ENCODE data around the gene STARD3.

STARD3 gene

DNA sequence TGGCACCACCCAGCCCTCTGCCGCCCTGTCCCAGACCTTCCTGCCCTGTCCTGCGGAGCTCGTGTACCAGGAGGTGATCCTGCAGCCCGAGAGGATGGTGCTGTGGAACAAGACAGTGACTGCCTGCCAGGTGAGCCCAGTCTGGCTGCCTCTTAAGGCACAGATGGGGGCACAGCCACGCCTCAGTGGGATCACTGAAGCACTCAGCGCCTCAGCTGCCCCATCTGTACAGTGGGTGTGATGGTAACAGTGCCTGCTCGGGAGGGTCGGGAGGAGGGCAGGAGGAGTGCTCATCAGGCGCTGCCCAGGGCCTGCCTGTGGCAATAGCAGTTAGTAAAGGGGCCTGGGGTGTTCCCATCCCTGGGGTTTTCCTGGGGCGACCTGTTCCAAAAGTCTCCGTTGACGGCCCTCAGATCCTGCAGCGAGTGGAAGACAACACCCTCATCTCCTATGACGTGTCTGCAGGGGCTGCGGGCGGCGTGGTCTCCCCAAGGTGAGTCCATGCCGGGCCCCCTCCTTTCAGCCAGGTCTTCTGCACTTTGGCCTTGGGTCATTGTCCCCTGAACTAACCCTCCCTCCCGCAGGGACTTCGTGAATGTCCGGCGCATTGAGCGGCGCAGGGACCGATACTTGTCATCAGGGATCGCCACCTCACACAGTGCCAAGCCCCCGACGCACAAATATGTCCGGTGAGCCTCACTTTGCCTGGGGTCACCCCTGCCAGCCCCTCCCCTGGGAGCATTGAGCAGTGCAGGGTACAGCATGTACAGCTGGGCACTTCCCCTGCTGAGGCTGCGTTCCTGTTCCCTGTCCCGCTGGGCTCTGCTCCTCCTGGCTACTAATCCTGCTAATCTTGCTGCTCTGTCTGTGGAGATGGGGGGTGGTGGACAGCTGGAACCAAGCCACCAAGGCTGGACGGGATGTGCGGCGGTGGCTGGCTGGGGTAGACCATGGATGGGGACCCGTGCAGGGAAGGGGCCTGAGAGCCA lies 23.7 kb downstream of the STARD3 start:
- no peak for DNase-seq

DNA sequence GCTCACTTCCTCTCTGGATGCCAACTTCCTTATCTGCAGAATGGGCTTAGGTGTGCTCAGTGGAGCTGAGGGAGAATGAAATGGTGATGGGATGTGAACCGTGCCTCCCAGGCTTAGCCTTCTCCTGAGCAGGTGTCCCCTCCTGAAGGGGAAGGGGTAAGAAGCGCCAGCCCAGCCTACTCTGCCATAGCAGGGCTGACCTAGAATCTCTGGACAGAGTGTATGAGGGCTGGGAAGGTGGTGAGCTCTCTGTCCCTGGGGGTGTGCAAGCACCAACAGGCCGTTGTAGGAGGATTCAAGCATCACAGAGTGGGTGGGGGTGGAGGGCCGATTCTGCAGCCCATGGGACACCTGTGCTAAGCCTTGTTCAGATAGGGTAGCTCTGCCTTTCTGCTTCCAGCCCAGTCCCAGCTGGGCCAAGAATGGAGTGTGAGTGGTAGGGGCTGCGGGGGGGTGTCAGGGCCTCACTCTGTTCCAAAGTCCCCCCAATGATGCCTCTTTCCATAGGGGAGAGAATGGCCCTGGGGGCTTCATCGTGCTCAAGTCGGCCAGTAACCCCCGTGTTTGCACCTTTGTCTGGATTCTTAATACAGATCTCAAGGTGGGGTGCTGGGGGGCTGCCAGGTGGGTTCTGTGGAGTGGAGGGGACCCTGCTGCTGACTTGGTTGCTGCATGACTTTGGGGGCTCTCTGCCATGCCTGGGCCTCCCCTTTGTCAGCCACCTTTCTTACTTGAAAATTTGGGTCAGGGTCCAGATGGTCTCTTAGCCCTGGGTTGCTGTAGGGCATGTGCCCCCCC lies 25.0 kb downstream of the STARD3 start:
- no peak for DNase-seq

DNA sequence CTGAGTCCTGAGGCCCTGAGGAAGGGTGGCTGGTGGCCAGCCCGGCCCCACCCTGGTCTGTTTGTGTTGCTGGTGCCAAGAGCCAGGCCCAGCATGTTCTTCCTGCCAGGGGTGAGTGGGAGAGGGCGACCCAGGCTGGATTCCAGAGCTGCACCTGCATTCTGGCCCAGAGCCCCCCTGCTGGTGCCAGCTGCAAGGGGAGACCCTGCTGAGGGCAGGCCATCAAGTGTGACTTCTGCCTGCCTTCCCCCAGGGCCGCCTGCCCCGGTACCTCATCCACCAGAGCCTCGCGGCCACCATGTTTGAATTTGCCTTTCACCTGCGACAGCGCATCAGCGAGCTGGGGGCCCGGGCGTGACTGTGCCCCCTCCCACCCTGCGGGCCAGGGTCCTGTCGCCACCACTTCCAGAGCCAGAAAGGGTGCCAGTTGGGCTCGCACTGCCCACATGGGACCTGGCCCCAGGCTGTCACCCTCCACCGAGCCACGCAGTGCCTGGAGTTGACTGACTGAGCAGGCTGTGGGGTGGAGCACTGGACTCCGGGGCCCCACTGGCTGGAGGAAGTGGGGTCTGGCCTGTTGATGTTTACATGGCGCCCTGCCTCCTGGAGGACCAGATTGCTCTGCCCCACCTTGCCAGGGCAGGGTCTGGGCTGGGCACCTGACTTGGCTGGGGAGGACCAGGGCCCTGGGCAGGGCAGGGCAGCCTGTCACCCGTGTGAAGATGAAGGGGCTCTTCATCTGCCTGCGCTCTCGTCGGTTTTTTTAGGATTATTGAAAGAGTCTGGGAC lies 25.8 kb downstream of the STARD3 start:
- no peak for DNase-seq

DNA sequence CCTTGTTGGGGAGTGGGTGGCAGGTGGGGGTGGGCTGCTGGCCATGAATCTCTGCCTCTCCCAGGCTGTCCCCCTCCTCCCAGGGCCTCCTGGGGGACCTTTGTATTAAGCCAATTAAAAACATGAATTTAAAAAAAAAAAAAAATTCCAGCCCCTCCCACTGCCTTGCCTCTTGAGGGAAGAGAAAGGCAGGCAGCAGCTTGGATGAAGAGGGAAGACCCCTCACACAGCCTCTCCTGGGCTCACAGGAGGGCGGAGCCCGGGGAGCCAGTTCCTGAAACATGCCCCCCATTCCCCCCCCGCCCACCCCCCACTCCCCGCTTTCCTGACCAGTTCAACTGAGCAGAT lies 26.4 kb downstream of the STARD3 start:
- DNase-seq = no peak

DNA sequence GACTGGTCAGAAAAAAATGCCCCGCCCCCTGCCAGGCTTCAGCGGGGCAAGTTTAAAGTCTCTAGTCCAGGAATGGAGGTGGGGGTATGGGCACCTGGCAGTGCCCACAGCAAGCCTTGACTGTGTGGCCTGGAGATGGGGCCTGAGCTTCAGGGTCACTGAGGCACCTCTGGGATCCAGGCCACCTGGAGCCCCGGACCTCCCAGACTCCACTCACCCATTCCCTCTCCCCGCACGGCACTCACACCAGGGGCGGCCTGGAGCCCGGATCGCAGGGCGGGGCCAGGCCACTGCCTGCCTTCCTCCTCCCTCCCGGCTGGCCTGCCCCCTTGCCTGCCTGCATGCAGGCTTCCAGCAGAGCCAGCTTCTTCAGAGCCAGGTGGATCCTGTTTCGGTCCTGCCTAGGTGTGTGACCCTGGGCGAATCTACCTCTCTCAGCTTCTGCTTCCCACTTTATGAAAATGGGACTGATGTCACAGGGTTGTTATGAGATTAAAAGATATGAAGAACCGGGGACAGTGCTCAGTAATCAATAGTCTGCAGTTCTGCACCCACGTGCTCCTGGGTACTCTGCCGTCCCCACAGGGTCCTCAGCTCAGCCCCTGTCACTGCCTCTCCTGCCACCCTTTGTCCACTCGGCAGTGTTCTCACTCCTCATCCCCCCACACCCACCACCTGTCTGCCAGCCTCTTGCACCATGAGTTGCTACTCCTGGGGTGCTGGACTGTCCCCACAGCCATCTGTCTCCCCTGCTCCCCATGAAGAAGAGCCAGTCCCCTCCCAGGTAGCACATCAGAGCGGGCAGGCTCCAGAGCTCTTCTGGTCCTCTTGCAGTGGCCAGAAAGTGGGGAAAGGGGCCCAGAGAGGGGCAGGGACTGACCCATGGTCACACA lies 27.0 kb downstream of the STARD3 start:
- no peak for DNase-seq

DNA sequence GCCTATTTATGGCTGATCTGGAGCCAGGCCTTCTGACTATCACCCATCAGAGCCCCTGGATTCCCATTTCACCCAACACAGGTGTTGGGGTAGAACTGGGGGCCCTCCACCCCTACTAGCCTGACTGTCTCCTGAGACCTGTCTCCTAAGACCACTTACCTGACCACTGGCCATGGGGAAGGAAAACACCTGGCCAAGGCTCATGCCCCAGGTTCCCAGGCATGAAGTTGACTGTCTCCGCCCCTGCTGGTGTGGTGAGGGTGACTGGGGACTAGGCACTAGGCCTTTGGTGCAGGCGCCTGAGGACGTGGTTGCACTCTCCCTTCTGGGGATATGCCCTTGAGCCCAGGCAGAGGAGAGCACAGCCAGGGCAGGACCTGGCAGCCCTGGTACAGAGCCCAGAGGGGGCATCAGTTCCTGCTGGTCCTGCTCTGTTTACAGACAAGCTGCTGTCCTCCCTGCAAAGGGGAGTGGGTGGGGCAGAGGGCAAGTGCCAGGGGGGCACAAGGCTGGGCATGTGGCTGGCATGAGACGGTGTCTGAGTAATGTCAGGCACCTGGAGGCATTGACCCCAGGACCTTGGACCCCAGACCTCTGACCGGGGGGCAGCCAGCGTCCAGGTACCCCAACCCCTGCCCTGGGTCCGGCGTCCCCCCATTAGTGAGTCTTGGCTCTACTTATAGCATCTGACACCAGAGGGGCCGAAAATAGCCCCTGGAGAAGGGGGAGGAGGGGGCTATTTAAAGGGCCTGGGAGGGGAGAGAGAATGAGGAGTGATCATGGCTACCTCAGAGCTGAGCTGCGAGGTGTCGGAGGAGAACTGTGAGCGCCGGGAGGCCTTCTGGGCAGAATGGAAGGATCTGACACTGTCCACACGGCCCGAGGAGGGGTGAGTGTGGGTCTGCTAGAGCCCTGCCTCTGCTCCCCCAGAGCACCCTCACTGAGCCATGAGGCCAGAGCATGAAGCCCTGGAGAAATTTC lies 27.9 kb downstream of the STARD3 start, which contains the start of gene TCAP:
Gene TCAP, plus strand, starts transcription at position 769 of the 981 bp plus-strand sequence. Its CDS starts 11 bp downstream, at position 780.
- no peak for DNase-seq

DNA sequence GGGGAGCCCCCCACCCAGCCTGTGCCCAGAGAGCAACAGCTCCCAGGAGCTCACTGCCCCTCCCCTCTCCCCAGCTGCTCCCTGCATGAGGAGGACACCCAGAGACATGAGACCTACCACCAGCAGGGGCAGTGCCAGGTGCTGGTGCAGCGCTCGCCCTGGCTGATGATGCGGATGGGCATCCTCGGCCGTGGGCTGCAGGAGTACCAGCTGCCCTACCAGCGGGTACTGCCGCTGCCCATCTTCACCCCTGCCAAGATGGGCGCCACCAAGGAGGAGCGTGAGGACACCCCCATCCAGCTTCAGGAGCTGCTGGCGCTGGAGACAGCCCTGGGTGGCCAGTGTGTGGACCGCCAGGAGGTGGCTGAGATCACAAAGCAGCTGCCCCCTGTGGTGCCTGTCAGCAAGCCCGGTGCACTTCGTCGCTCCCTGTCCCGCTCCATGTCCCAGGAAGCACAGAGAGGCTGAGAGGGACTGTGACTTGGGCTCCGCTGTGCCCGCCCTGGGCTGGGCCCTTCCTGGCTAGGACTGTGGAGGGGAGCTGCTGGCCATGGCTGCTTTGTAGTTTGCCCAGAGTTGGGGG lies 28.8 kb downstream of the STARD3 start:
- no peak for DNase-seq

DNA sequence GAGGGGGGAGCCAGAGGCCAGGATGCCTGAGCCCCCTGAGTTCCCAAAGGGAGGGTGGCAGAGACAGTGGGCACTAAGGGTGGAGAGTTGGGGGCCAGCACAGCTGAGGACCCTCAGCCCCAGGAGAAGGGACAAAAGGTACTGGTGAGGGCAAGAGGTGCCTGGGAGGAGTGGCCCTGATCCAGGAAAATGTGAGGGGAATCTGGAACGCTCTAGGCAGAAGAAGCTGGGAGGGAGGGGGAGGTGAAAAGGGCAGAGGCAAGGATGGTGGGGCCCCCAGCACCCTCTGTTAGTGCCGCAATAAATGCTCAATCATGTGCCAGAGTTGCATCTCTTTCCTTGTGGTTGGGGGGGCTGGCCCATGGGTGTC lies 29.3 kb downstream of the STARD3 start:
- DNase-seq = no peak

DNA sequence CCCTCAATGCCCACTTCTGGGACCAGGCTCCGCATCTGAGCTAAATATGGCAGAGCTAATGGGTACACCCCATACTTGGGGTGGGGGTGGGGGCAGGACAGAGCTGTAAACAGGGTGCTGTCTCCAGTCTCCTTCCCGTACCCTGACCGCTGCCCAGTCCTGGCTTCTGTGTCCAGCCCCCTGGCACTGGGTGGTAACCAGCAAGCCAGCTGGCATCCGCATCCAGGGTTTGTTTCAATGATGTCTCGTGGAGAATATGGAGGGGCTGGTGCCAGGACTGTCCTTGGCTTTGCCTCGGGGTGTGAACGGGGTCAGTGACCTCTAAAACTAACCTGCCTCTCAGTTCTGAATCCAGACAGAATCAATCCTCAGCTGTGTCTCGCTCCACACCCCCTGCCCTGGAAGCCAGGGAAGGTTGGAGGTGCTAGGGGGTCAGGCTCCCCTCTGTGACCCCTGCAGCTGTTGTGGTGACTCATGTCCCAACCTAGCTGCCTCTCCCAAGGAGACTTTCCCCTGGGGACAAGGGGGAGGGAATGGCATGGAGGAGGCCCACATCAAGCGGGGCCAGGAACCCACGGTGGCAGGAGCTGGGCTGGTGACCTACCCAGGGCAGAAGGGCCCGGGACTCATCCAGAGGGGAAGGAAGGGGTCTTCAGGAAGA lies 29.8 kb downstream of the STARD3 start:
- DNase-seq = no peak

DNA sequence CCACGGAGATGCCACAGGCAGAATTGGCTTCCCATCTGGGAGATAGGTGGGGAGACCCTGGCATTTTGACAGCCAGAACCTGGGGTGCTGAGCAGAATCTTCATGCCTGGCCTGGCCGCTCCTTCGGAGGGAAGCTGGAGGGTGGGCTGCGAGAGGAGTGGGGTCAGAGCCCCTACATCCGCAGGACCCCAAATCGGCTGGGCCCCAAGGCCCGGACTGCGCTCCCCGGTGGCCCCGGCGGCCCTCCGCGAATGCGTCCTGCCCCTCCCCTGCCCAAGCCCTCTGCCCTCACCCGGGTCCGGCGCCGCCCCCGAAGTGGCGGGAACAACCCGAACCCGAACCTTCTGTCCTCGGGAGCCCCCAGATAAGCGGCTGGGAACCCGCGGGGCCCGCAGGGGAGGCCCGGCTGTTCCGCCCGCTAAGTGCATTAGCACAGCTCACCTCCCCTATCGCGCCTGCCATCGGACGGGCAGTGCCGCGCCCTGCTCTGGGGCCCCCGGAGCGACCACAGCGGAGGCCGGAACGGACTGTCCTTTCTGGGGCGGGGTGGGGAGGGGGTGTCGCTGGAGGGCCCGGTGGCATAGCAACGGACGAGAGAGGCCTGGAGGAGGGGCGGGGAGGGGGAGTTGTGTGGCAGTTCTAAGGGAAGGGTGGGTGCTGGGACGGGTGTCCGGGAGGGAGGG lies 30.5 kb downstream of the STARD3 start:
- DNase-seq = no peak

DNA sequence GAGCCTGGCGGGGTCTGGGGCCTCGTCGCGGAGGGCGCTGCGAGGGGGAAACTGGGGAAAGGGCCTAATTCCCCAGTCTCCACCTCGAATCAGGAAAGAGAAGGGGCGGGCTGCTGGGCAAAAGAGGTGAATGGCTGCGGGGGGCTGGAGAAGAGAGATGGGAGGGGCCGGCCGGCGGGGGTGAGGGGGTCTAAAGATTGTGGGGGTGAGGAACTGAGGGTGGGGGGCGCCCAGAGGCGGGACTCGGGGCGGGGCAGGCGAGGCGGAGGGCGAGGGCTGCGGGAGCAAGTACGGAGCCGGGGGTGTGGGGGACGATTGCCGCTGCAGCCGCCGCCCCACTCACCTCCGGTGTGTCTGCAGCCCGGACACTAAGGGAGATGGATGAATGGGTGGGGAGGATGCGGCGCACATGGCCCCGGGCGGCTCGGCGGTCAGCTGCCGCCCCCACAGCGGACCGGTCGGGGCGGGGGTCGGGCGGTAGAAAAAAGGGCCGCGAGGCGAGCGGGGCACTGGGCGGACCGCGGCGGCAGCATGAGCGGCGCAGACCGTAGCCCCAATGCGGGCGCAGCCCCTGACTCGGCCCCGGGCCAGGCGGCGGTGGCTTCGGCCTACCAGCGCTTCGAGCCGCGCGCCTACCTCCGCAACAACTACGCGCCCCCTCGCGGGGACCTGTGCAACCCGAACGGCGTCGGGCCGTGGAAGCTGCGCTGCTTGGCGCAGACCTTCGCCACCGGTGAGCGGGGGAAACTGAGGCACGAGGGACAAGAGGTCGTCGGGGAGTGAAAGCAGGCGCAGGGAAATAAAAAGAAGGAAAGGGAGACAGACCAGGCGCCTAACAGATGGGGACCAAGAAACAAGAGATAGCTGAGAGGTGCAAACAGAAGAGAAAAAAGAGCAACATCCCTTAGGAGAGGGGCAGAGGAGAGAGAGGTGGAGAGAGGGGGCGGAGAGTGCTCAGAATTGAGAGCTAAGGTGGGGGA lies 31.3 kb downstream of the STARD3 start, which contains the start of gene PNMT:
Gene PNMT, plus strand, starts transcription at position 509 of the 980 bp plus-strand sequence. Its CDS starts 23 bp downstream, at position 532.
- DNase-seq = peak; percentile 63

DNA sequence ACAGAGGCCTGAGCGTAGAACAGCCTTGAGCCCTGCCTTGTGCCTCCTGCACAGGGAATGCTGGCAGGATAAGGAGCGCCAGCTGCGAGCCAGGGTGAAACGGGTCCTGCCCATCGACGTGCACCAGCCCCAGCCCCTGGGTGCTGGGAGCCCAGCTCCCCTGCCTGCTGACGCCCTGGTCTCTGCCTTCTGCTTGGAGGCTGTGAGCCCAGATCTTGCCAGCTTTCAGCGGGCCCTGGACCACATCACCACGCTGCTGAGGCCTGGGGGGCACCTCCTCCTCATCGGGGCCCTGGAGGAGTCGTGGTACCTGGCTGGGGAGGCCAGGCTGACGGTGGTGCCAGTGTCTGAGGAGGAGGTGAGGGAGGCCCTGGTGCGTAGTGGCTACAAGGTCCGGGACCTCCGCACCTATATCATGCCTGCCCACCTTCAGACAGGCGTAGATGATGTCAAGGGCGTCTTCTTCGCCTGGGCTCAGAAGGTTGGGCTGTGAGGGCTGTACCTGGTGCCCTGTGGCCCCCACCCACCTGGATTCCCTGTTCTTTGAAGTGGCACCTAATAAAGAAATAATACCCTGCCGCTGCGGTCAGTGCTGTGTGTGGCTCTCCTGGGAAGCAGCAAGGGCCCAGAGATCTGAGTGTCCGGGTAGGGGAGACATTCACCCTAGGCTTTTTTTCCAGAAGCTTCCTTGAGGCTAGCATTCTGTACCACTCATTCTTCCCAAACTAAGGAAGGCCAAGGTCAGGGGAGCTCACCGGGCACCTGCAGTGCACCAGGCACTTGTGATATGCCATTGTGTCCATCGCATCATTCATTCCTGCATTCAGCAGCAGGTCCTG lies 33.2 kb downstream of the STARD3 start:
- no peak for DNase-seq

DNA sequence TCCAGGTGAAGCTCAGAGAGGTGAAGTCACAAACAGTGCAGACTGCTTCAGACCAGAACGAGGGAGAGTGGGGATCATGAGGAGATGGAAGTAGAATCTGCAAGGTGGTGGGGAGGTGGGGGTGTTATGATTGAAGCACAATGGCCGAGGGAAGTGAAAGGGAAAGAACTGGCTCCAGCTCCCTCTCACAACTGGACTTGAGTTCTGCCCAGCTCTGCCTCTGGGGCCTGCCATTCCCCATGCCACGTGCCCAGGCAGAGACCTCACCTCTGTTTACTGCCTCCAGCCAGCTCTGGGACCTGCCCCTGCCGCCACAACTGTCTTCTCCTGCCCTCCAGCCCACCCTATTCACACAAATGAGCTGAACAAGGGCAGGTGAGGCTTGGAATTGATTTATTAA lies 33.8 kb downstream of the STARD3 start:
- no peak for DNase-seq

DNA sequence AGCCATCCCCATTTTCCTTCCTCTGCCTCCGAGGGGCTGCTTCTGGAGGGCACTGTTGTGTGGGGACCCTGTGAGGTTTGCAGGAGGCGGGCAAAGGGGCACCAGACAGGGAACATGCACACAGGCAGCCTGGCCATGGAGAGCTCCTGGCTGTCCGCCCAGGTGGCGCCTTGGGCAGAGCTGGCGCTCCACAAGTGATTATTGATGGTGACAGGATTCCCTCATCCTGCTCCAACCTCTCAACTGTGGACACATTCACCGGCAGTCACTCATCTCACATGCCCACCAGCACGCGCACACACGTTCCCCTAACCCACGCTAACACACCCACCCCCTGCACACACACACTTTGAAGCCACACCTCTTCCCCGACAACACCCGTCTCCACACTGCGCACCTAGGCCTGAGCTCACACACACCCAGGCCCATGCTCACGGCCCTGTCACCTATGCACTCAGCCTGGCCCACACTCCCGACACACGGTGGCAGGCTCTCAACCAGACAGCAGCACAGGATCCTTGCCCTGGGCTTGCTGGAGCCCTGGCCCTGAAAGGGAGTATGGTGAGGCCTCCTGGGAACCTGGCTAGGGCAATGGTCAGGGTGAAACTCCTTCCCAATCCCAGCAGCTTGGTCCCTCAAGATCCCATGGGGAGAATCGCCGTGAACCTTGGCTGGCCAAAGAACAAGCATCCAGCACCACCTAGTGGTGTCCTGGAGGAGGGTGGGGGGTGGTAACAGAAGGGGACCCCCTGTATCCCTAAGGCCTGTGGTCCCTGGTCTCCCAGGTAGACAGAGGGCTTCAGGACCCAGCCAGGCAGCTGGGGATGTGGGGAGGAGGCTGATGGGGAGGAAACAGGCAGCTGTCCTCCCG lies 34.9 kb downstream of the STARD3 start:
- no peak for DNase-seq

DNA sequence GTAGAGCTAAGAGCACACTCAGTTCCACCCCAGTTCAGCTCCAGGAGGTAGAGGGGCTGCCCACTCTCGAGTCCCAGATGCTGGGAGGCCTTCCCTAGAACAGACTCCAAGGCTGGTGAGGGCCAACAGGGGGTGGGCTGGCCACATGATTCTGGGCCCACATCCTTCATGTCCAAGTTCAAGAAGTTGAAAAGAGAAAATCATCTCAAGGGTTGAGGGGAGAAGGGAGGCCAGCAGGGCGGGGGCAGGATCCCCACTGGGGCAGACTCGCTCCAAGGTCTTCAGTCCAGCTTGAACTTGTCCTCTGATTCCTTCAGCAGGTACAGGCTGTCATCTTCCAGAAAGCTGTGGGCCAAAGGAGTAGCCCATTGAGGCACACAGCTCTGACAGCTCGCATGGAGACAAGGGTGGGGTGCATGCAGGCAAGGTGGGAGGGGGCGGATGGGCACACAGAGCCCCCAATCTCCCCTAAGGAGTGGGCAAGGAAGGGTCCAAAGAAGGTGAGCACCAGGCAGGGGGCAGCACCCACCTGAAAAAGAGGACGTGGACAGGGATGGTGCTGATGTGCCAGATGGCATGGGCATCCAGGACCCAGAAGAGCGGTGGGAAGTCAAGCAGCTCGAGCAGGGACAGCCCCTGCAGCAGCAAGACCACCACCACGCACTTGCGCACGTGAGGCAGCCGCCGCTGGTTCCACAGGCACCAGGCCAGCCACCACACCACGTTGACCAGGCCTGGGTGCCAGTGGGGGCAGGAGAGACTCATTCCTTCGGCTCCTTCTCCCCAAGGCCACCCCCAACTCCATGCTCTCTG lies 35.8 kb downstream of the STARD3 start:
- no peak for DNase-seq

All from T-helper 9 cell (primary cell).